Upper lobe of left lung (tissue), 6 donors: ENCODE results near the gene ATP6V0B. TPM values are rescaled to one million over a fixed set of nuclear protein-coding genes. Genes with fewer than 3 reads are reported as not detected.

Experiments used
- ATAC-seq, 2 donors: fragments of 200-7000 bp; cut with Tn5 transposase; one replicate each; pipeline ENCODE4 v1.9.1; 2022; ENCODE audit warnings: mild to moderate bottlenecking in 2 of 2, moderate library complexity in 2 of 2; ENCODE audit not compliant: low FRiP score in 2 of 2
- DNase-seq, 2 donors: peaks; one replicate each; pipeline ENCODE4 v3.0.0-alpha.2; 2019 to 2020
- H3K27ac ChIP-seq, 4 donors: fragments of 200-600 bp; sonication (generic); one replicate each; pipeline ENCODE4 v1.5.1; 2016 to 2019
- H3K27me3 ChIP-seq, 4 donors: fragments of 200-600 bp; sonication (generic); one replicate each; pipeline ENCODE4 v1.5.1; 2017 to 2019
- H3K36me3 ChIP-seq, 4 donors: fragments of 200-600 bp; sonication (generic); one replicate each; pipeline ENCODE4 v1.5.1; 2016 to 2019
- H3K4me1 ChIP-seq, 4 donors: fragments of 200-600 bp; sonication (generic); one replicate each; pipeline ENCODE4 v1.5.1; 2018 to 2019
- H3K4me3 ChIP-seq, 4 donors: fragments of 200-600 bp; sonication (generic); one replicate each; pipeline ENCODE4 v1.5.1; 2017 to 2019; ENCODE audit warnings: mild to moderate bottlenecking in 2 of 4, moderate library complexity in 1 of 4
- H3K9me3 ChIP-seq, 4 donors: fragments of 200-600 bp; sonication (generic); one replicate each; pipeline ENCODE4 v1.5.1; 2018 to 2019
- CTCF ChIP-seq, 6 experiments: fragments of 450-650 bp in 4 of 6; fragments of 200-600 bp in 2 of 6; sonication (generic) in 2 of 6; IDR thresholded peaks; one replicate each; pipeline ENCODE4 v1.5.1; 2016 to 2019; ENCODE audit warnings: antibody characterized with exemption in 6 of 6
- EP300 ChIP-seq, 4 donors: sonication (generic); formaldehyde crosslinking; IDR thresholded peaks; one replicate each; pipeline ENCODE4 v1.5.1; 2017; ENCODE audit warnings: antibody characterized with exemption in 4 of 4, control low read depth in 2 of 4
- POLR2A ChIP-seq, 4 donors: fragments of 450-650 bp; IDR thresholded peaks; one replicate each; pipeline ENCODE4 v1.5.1; 2016 to 2017; ENCODE audit warnings: antibody characterized with exemption in 4 of 4, mild to moderate bottlenecking in 2 of 4
- POLR2AphosphoS5 ChIP-seq, 2 donors: sonication (generic); formaldehyde crosslinking; IDR thresholded peaks; one replicate each; pipeline ENCODE4 v1.5.1; 2017; ENCODE audit warnings: antibody characterized with exemption in 2 of 2
- WGBS, 2 donors: methylation state at CpG; one replicate each; pipeline ENCODE4 v1.1.5; 2017 to 2018; 5-methylcytosine and 5-hydroxymethylcytosine counted together
- total RNA-seq, 6 donors: library from RNA; depleted of rRNA in 4 of 6; stranded (reverse); fragments of >200 nt in 4 of 6; gene quantifications; one replicate each; pipeline versions ENCODE4 v1.1.0 to v1.2.1, GENCODE V29; 2016 to 2021
- donor health status: DM: no; HTN: no; CAD: no; lungs with moderate emphysema.
- donor health status: DM: no; HTN: yes; CAD: no; lungs with severe emphysema.

The ATP6V0B gene
- total RNA-seq, 6 donors from 2014 or later = 98.0 to 225 (median 161) TPM

GRCh38 chr1:43986712-43987111, 12.0 kb downstream of the ATP6V0B start:
- H3K4me3 ChIP-seq = no peak overlapping the region
- no peak overlapping the region for H3K27ac ChIP-seq
- DNase-seq (no peak), ATAC-seq (no peak)
- no peaks in the 10 kb centered on the region for H3K9me3 ChIP-seq
- no peak for TF ChIP-seq POLR2A (IDR thresholded peaks at IDR 0.05)
- TF ChIP-seq EP300 (IDR thresholded peaks at IDR 0.05) = no peak
- TF ChIP-seq POLR2AphosphoS5 (IDR thresholded peaks at IDR 0.05) = no peak
- no peak for TF ChIP-seq CTCF (IDR thresholded peaks at IDR 0.05)
- peaks cover 6 to 10% (median 8%) of the 10 kb centered on the region in 4 donors for H3K4me1 ChIP-seq
- H3K36me3 ChIP-seq = peaks cover 0 to 15% (median 3%) of the 10 kb centered on the region in 4 donors
- WGBS, 2 donors = 77% methylated on average over 6 of the region's 6 CpGs
- H3K27me3 ChIP-seq = no peaks in the 10 kb centered on the region

- H3K27ac ChIP-seq = no peak overlapping the region
- DNase-seq (no peak), ATAC-seq (no peak)
- 81% methylated on average over 6 of the region's 6 CpGs for WGBS, 2 donors
- H3K27me3 ChIP-seq = no peaks in the 10 kb centered on the region
- H3K4me1 ChIP-seq = peaks cover 11 to 16% (median 13%) of the 10 kb centered on the region in 4 donors
- TF ChIP-seq POLR2AphosphoS5 (IDR thresholded peaks at IDR 0.05) (no peak), CTCF (IDR thresholded peaks at IDR 0.05) (no peak), EP300 (IDR thresholded peaks at IDR 0.05) (no peak), POLR2A (IDR thresholded peaks at IDR 0.05) (no peak)
- no peaks in the 10 kb centered on the region for H3K9me3 ChIP-seq
- no peak overlapping the region for H3K4me3 ChIP-seq
- peaks cover 0 to 15% (median 3%) of the 10 kb centered on the region in 4 donors for H3K36me3 ChIP-seq
Observed at GRCh38 chr1:43987159-43987902, 12.6 kb downstream of the ATP6V0B start.

GRCh38 chr1:43990271-43991199, 15.8 kb downstream of the ATP6V0B start:
- peak overlapping the region; percentile 74 to 85 (median 80) for H3K27ac ChIP-seq
- 73 to 81% methylated on average over 6 to 17 of the region's 19 CpGs for WGBS, 2 donors
- peak in 1 of 2 donors; percentile 61 for DNase-seq

GRCh38 chr1:43991200-43991475, 16.4 kb downstream of the ATP6V0B start:
- WGBS, 2 donors = 0 to 4% methylated on average over 5 to 10 of the region's 10 CpGs
- DNase-seq (no peak), ATAC-seq (peak; percentile 20 to 56)
- Histone ChIP-seq H3K9me3 (no peaks in the 10 kb centered on the region), H3K27ac (peak overlapping the region; percentile 74 to 85 (median 80)), H3K4me1 (peaks cover 14 to 20% (median 15%) of the 10 kb centered on the region in 4 donors), H3K27me3 (no peaks in the 10 kb centered on the region), H3K4me3 (peak overlapping the region; percentile 66 to 82 (median 78)), H3K36me3 (no peaks in the 10 kb centered on the region)
- TF ChIP-seq POLR2A (IDR thresholded peaks at IDR 0.05) (no peak), CTCF (IDR thresholded peaks at IDR 0.05) (no peak), EP300 (IDR thresholded peaks at IDR 0.05) (no peak)

More at GRCh38 chr1:43990271-43991199, 15.8 kb downstream of the ATP6V0B start:
- ATAC-seq = no peak
- Histone ChIP-seq H3K36me3 (peaks cover 0 to 5% (median 2%) of the 10 kb centered on the region in 4 donors), H3K4me1 (peaks cover 14 to 20% (median 15%) of the 10 kb centered on the region in 4 donors), H3K9me3 (no peaks in the 10 kb centered on the region), H3K4me3 (peak overlapping the region in 3 of 4 donors; percentile 66 to 82 (median 75)), H3K27me3 (no peaks in the 10 kb centered on the region)
- TF ChIP-seq POLR2A (IDR thresholded peaks at IDR 0.05) = no peak
